Activated CD8-positive, alpha-beta memory T cell treated with anti-CD3 and anti-CD28 coated beads, Interleukin-2, amount 50 U/mL, for 1 hour (primary cell): ENCODE measurements around the gene RAB44.

Experiments used
- DNase-seq: peaks from one replicate; pipeline ENCODE4 v3.0.0-alpha.2; 2020; ENCODE audit errors: extremely low read depth

The RAB44 gene

DNA sequence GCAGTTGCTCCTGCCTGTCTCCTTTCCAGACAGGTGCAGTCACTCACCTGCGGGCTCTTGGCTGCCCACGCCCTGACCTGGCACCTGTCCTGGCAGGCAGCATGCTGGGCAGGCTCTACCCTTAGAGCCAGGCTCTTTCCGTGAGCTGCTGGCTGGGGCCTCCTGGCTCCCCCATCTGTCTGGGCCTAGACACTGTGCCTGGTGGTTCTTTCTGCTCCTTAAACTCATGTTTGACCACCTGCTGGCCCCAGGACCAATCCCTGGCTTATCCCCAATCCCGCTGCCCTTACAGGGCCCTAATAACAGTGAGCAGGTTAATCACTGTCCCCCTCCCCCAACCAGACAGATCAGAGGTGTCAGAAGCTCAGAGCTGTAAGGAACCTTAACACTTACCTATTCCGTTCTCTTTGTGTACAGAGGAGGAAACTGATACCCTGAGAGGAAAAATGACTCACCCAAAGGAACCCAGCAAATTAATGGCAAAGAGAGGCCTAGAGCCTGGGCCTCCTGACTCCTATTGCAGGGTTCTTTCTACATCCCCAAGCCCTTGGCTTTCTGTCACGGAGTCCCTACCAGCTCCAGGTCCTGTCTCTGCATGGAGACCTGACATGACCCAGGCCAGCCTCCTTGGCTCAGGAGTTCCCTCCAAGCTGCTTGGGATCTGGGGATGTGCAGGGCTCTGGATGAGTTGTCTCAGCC lies 54.7 kb downstream of the RAB44 start:
- no peak for DNase-seq

- no peak for DNase-seq
These were observed 55.4 kb downstream of the RAB44 start for GRCh38 chr6:36752886-36753506.

- DNase-seq = no peak
These were observed 56.2 kb downstream of the RAB44 start for GRCh38 chr6:36753671-36754405.

GRCh38 chr6:36754582-36755434 lies 57.2 kb downstream of the RAB44 start:
- DNase-seq = no peak

GRCh38 chr6:36755435-36756348 lies 58.1 kb downstream of the RAB44 start:
- DNase-seq = peak; percentile 16

DNA sequence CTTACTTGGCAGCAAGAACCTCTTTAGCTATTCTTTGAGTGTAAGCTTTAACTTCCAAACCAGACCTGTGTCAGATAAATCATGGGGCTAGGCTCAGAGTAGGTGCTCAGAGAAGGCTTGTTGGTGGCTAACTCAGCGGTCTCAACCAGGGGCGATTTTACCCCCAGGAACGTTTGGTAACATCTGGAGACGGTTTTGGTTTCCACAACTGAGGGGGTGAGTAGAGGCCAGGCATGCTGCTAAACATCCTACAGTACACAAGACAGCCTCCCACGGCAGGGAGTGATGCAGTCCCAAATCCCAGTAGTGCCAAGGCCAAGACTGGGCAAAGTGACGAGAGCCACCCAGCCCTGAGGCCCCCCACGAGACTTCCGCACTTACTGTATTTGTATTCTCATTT lies 59.2 kb downstream of the RAB44 start:
- no peak for DNase-seq

DNA sequence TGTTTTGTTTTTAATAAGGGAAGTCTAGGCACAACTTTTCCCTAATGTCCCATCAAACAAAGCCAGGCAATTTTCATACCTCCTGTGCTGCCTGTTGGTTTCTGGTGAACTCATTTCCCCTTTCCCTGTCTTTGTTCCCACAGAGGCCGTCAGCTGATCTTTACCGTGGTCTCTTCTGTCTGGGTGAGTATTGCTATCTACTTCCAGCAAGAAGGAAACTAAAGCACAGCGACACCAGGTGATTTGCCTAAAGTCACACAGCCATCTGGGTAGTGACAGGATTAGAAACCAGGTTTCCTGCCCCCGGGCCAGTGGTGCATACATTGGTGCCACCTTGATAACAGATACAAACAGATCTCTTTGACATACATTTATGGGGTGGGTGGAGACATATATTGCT lies 59.6 kb downstream of the RAB44 start:
- DNase-seq = no peak

DNA sequence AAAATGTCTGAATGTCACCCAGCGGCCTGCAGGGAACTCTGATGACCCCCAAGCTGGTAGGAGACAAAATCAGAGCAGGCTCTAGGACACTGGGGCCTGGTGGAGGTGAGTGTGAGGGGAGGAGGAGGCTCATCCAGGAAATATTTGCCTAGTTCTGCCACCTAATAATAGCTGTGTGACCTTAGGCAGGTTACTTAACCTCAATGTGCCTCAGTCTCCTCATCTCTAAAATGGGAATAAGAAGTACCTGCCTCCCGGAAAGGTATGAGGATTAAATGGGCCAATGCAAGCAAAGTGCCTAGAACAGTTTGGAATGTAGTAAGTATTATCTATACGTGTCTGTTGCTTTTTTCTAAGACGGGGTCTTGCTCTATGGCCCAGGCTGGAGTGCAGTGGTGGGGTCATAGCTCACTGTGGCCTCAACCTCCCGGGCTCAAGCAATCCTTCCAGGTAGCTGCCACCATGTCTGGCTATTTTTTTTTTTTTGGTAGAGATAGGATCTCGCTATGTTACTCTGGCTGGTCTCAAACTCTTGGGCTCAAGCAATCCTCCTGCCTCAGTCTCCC lies 60.4 kb downstream of the RAB44 start:
- no peak for DNase-seq

DNA sequence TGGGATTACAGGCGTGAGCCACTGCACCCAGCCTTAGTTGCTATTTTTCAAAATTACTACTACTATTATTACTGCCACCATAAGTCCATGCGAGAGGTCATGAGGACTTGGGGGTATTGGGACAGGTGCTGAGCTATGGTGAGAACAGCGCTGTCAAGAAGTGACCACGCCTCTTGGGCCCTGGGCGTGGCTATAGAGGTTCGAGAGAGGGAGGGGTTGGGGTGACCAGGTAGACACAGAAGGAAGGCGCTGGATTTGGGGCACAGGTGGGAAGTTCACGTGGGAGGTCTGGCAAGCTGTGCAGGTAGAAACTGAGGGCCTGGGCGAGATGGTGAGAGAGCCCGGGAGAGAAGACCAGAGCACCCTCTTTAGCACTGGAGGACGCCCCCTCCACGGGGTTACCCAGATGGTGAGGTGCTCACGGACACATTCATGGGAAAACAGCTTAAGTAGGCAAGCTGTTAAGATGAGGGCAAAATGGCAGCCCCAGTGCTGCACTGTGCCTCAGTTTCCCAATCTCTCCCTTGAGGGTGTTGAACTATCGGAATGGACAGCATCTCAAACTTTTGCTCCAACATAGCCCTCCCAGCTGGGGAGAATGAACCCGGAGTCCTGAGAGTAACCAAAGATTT lies 61.0 kb downstream of the RAB44 start:
- DNase-seq = no peak

- DNase-seq = peak; percentile 26
These were observed 61.6 kb downstream of the RAB44 start for GRCh38 chr6:36759148-36759759.

DNA sequence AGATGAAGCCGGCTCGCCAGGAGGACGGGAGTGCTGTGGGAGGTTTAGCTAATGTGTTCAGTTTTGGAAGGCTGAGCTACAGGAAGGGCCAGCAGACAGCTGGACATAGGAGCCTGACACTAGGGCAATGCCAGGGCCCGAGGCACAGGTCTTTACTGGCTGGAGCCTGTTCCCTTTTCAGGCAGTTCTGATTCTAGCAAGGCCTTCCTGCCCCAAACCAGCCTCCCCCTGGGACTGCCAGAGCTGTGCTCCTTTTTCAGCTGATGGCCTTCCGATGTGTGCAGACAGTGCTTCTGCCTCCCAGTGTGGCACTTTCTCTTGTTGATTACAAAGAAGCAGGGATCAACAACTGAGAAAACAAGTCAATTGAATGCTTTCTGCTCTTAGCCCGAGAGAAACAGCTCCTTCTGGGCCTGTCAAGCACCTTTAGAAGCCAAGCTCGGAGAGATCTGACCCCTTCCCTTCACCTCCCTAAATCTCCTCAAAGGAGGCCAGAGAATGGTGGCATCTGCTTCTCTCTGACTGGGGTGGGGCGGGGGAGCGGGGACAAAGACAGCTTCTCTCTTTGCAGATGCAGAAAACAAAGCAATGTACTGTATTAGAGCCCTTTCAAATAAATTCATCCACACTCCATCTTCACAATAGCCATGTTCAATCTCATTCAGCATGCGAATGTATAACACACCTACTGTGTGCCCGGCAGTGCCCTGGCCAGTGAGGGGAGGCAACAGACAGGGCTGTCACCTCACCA lies 63.2 kb downstream of the RAB44 start:
- DNase-seq = no peak

- no peak for DNase-seq
These were observed 64.5 kb downstream of the RAB44 start for GRCh38 chr6:36762123-36762522.

DNA sequence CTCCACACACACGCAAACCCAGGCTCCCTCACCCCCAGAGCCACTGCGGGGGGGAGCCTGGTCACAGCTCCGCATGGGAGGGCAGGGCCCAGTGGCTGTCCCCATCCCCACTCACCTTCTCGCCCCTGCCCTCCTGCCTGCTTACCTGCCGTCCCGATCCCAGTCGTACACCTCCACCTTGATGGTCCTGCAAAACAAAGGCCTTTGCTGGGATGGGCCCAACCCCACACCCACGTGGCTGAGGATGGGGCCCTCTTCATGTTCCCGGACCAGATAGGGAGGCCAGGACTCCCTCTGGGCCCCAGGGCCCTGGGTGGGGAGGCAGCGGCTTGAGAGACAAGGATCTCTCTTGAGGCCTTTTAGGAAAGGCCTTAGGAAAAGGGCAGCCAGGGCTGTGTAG lies 67.6 kb downstream of the RAB44 start:
- DNase-seq = no peak

DNA sequence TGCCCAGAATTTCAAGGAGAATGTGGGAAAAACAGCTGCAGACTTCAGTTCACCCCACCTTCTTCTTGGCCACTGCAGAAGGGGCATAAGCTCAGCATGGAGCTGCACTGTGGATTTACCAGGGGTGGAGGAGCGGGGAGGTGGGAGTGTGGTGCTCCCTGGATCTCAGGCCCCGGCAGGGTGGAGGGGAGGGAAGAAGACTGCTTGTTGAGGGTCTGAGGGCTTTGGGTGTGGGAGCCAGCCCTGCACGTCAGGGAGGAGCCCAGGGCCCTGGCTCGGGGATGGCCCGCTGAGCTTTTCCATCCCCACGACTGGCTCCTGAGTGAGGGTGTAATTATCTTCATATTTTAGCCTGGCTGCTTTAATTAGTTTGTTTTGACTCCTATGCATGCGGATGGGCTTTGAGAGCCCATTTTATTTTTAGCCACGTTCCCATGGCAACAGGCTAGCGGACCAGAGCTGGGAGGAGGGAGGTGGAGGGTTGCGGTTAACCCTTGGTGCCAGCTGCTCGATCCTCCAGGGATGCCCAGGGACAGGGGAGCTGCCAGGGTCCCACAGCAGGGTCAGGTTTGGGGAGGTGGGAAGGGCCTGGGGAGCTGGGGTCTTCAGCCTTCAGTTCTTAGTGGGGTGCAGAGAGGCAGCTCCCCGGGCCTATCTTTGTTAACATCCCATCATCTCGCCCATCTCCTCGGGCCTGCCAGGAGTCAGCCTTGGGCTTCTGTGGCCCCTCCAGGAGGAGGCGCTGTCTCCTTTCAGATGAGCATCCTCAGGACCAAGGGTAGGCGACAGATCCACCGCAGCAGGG lies 68.2 kb downstream of the RAB44 start:
- peak; percentile 48 for DNase-seq

DNA sequence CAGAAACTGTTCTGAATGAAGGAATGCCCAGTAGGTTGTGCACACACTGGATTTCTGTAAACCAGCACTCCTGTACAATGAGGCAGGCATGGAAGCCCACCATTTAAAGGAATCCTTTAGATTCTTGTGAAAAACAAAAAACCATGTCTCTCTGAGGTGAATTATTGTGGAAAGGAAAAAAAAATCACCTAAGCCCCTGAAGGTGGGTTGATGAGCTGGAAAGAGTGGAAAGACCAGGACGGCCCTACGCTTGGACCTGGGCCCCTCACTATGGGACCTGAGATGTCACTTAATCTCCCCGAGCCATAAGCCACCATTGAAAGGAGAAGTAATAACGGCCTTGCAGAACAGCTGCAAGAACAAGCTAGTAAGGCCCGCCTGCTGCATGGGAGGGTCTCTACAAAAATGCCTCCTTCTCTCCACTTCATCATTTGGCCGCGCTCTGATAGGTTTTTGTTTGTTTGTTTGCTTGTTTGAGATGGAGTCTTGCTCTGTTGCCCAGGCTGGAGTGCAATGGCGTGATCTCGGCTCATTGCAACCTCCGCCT lies 68.8 kb downstream of the RAB44 start:
- no peak for DNase-seq

- no peak for DNase-seq
These were observed 71.6 kb downstream of the RAB44 start for GRCh38 chr6:36769183-36769675.

DNA sequence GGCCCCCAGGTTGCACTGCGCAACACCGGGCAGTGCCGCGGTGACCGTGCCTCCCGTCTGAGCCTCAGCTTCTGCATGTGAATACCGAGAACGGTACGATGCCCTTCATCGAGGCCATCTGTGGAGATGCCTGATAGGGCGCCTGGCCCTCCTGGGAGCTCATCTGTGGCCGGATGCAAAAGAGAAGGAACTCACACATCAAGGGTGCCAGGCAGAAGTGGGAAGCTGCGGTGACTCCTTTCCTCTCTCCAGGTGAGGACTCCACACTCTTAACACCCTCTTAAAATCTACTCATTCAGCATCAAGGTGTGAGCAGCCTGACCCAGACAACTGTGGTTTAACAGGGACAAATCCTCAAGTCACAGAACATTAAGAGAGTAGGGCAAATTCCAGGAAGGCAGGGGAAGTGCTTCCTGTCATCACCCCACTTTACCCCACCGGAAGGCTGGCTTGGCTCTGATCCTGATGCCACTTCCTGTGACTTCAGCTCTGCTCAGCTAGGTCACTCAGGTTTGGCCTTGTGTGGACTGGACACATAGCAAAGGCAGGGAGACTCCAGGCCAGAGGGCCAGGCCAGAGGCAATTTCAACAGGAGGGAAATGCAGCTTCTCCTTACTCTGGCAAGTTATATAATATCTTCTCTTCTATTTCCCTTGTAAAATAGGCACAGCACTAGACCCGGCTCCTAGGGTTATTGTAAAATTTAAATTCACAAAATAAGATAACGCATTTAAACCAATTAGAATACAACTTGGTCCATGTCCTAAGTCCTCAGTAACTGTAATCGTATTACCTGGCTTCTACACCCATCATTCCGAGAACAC lies 72.3 kb downstream of the RAB44 start:
- no peak for DNase-seq
